NCI-H146 treated with DMSO at 0.1 percent for 48 hours (cell line): ENCODE results near the gene MME.

Source experiments
- DNase-seq: peaks from one replicate; lab custom pipeline; 2025; ENCODE audit not compliant: unreplicated experiment; lab: John Stamatoyannopoulos, UW

Gene MME

DNA sequence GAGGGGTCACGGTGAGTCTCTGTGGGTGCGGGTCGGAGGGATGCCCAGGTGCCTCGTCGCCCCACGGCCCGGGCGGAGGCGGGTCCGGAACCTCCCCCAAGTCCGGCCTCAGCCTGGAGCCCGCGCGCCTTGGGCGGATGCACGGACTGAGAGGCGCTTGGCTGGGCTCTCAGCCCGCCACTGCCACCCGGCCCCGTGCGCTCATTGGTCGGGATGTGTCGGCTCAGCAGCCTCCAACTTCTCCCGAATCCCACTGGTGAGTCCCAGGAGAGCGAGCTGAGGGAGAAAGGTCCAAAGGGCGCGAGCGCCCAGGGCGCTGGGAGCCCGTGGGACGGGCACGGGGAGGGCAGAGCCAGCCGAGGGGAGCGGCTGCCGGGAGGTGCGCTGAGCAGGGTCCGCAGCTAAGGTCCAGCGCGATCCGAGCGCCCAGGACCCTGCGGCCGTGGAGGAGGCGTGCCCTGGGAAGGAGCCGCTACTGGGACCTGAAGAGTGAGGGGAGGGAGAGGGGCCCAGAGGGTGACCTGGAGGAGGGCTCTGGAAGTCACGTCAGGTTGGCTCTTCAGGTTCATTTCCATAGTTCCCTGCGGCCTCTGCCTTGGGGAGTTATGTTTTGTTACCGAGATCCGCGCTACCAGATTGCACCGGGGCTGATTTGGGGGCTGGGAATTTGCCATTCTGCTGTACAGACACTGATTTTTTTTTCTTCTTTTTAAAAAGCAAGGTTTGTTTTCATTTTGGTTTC, at the start of gene MME:
Gene MME (plus strand): TSS at position 574 of the 742 bp plus-strand sequence. CDS start 3,849 bp downstream, outside the sequence.
- DNase-seq: peak; percentile 6

DNA sequence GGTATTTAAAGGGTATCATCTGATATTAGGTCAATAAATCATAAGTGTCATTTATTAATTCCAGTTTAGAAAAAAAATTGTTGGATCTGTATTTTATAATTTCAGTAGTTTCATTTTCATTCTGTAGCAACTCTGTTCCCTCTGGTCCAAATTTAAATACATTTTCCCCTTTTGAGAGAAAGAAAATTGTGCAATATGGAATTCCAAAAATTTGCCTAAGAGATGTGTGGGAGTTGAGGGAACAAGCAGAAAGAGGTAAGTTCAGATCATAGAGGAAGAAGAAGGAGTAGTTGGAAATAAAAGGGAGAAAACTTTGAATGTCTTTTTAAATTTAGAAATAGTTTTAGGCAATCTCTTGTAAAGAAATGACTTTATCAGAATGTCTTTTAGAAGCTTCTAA, 48.9 kb upstream of the MME start:
- DNase-seq: no peak

DNA sequence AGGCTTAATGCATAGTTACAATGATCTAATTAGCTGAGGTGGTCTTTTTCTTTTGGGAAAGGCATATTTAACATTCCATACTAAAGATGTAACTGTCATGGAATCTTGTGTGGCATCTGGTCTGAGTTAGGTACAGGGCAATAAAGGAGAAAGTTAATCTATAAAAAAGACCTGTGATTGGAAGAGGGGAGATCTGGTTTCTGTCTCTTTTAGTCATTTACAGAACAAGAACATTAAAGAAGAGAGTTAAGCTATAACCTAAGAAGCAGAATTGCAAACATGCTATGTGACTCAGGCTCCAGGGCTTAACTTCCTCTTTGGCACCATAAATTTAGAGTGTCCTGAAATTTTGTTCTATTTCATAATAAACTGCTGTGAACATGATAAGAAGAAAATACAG, 47.2 kb upstream of the MME start:
- no peak for DNase-seq

DNA sequence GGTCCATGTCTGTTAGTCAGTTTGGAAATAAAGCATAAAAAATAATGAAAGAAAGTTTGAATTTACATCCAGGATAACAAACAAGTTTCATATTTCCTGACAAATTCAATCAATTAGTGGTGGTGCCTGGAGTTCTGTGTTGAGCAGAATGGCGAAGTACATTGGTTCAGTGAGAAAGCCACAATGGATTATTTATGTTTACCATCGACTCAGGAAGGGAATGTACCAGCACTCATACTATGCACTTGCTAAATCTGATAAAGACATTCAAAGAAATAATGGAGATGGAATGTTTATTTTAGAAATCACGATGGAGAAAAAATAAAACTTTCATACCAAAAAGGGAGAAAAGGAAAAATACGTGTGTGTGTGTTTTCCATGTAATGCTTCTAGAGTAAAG, 45.3 kb upstream of the MME start:
- no peak for DNase-seq

DNA sequence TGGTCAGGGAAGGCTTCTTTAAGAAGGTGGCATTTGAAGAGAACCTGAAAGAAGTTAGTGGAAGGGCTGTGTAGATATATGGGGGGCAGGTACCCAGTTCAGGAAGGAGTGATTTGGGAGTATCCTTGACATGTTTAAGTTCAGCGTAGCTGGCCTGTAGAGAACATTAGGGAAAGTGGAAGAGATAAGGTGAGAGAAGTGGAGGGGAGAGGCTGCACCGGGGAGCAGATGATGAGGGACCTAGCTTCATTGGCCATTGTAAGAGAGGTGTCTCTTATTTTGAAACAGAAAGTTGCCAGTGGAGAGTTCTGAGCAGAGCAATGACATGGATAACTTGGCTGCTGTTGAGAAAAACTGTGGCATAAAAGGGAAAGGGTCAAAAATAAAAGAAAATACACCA, 44.6 kb upstream of the MME start:
- DNase-seq: no peak

DNA sequence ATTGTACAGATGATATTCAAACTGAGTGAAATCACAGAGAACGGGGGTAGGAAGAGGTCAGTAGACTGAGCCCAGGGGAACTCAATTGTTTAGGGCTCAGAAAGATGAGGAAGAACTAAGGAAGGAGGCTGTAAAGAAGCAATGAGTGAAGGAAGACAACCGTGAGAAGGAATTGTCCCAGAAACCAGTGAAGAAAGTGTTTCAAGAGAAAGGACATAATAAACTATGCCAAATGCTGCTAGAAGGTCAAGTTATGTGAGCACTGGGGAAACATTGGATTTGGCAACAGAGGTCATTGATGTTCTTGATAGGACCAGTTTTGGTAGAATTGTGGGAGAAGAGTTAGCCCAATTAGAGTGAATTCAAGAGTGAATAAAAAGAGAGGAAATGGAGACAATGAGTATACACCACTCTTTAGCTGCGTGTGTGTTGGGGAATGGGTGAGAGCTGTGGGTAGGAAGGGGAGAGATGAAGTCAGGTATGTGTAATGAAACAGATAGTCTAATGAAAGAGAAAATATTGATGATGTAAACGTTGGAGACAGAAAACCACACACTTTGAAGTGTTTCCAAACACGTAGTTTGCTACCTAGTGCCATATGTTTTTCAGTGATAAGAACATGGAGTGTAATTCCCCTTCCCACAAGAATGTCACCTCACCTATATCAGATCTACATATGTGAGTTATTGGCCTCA, 42.5 kb upstream of the MME start:
- no peak for DNase-seq

DNA sequence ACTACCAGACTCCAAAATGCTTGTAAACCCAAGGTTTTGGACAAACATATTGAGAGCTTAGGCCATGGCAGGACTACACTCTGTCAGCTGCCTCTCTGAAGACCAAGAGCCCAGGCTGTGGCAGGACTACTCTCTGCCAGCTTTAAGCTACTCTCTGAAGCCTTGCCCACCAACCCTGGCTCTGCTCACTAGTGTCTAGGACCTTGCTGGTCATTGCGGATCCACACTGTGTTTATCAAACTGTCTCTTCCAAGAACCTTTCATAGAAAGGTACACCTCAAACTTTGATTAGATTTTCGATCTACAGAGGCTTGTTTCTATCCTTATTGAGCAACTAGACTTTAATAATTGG, 41.9 kb upstream of the MME start:
- no peak for DNase-seq

DNA sequence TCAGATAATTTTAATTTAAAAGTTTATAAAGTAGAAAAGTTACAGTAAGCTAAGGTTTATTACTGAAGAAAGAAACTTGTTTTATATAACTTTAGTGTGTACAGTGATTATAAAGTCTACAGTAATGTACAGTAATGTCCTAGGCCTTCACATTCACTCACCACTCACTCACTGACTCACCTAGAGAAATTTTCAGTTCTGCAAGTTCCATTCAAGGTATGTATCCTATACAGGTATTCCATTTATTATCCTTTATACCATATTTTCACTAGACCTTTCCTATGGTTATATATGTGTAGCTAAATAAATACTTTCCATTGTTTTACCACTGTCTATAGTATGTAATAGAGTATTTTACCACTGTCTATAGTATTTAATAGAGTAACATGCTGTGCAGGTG, 33.2 kb upstream of the MME start:
- no peak for DNase-seq

DNA sequence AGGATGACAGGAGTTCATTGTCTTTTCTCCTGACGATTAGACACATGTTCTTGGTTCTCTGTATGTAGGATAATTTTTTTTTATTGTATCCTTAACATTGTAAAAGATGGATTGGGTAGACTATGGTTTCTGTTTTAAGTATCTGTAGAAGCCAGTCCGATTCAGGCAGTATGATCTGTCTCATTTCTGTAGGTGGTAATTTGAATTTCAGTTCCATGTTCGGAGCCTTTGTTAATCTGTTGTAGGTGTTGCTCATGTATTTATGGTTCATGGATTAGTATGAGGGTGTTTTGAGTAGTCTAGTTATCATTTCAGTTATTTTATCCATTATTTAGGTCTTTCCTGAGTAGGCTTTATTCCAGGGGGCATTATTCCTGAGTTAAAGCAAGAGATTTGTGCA, 32.4 kb upstream of the MME start:
- no peak for DNase-seq

DNA sequence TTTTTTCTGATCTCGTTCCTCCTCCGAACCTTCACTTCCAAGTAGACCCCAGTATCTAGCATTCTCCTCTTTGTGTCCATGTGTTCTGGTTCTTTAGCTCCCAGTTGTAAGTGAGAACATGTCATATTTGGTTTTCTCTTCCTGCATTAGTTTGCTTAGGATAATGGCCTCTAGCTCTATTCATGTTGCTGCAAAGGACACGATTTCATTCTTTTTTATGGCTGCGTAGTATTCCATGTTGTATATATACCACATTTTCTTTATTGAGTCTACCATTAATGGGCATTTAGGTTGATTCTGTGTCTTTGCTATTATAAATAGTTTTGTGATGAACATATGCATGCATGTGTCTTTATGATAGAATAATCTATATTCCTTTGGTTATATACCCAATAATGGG, 30.2 kb upstream of the MME start:
- DNase-seq: no peak

DNA sequence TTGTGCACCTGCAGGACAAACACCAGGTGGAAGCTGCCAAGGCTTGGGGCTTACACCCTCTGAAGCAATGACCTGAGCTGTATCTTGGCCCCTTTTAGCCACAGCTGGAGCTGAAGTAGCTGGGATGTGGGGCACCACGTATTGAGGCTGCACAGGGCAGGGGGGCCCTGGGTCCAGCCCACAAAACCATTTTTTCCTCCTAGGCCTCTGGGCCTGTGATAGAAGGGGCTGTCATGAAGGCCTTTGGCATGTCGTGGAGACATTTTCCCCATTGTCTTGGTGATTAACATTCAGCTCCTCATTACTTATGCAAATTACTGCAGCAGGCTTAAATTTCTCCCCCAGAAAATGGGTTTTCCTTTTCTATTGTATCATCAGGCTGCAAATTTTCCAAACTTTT, 27.6 kb upstream of the MME start:
- no peak for DNase-seq

DNA sequence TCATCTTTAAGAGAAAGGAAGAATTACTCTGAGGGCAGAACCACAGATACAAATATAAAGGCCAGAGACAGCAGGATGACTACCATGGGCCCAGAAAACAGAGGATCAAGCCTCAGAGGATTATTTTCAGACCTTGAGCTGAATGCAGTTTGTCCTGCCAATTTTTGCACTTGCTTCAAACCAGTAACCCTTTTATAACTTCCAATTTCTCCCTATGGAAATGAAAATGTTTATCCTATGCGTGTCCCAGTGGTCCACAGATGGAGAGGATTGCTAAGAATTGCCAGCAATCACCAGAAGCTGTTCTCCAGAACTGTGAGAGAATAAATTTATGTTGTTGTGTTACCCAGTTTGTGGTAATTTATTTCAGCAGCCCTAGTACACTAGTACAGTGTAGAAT, 26.4 kb upstream of the MME start:
- DNase-seq: no peak

DNA sequence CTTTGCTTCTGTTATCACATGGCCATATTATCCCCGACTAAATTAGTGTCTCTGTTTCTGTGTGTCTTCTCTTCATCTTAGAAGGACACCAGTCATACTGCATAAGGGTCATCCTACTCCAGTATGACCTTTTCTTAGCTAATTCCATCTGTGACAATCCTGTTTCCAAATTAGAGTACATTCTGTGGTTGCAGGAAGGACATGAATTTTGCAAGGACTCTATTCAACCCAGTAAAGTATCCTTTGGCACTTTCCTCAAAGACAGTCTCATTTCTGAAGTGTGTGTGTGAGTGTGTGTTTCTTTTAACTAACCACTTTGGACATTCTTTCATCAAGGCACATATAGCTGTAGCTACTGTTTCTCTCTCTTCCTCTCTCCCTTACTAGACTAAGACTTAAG, 15.2 kb upstream of the MME start:
- no peak for DNase-seq

DNA sequence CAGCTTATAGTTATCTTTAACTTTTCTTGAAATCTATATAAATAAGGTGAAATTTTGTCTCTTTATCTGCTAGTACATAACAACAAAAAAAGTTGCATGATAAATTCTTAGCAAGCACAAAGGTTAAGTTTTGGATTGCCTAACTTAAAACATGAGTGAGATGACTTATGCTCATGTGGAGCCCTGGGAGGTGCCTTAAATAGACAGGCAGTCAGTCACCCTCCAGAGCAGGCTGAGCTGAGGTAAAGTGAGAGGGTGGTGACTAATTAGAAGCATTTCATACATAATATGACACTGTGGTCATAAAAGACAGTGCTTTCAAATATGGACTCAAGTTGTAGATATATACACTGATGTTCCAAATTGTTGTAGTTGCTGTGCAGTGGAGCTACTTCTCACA, 14.6 kb upstream of the MME start:
- no peak for DNase-seq

DNA sequence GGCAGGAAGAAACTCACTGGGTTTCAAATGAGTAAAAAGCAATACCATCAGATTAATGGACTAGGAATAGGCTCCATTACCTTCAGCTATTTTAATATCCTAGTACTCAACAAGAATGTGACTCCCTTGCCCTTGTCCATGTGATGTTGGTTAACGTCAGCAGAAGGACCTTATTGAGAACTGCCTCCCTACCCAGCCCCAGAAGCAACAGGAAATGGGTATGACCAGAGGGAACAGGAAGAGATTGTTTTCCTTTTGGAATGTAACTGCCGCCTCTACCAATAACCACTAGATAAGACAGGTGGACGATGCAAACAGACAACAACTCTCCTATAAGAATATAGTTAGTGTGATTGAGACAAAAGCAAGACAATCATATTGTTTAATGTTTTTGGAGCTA, 10.4 kb upstream of the MME start:
- no peak for DNase-seq

DNA sequence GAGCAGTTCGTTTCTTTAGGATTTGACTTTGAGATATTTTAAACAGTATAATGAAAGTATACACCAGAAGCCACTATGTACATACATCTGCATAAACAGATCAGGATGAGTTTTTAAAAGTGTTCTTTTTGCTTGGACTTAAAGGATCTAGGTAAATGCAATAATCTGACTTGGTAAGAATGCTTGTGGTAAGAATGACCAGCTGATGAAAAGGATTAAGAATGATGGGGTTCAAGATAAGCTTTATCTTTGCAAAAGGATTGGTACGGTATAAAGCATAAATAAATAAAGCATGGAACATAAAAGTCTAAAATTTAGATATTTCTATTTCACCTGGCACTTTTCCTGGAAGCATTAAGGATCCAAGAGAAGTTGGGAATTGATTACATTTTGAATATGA, 9.8 kb upstream of the MME start:
- no peak for DNase-seq

DNA sequence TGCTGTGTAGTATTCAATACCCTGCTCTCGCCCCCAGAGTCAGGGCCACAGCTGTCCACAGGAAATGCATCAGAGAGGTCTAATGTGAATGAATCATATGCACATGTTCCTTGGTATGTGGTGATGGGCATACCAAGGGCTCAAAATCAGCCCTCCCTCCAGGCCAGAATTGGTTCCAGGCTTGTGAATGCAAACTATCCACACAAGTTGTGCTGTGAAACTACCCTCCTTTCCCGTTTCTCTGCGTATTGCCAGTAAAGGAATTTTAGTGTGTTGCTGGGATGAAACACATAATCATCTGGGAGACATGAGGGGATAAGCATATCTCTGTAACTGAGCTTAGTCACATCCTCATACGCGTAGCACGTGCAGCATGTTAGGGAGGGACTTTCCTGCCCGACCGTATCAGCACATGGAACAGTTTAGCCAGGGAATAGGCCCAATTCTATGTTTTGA, 9.2 kb upstream of the MME start:
- DNase-seq: no peak

DNA sequence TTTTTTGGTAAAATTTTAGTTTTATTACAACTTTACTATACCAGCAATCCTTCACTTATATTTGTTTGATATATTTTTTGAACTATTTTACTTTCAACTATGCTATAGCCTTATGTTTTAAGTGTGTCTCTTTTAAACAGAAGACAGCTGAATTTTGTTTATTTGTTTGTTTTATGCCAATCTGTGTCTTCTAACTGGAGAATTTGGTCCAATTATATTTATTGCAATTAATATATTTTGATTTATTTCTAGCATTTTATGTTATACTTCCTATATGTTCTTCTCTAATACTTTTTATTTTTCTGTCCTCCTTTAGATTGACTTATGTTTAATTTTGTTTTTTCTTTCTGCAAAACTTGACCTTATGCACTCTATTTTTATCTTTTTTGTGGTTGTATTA, 4.9 kb upstream of the MME start:
- no peak for DNase-seq

DNA sequence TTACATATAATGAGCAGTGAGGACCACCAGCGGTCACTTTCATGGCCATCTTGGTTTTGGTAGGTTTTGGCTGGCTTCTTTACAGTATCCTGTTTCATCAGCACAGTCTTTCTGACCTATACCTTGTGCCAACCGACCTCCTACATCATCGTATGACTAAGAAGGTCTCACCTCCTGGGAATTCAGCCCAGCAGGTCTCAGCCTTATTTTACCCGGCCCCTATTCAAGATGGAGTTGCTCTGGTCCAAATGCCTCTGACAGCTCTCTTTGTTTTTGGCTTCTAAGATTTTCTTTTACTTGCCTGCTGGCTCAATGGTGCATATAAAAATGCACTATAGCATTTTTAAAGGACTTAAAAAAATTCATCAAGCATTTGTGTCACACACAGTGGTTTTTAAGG, 3.2 kb upstream of the MME start:
- no peak for DNase-seq

DNA sequence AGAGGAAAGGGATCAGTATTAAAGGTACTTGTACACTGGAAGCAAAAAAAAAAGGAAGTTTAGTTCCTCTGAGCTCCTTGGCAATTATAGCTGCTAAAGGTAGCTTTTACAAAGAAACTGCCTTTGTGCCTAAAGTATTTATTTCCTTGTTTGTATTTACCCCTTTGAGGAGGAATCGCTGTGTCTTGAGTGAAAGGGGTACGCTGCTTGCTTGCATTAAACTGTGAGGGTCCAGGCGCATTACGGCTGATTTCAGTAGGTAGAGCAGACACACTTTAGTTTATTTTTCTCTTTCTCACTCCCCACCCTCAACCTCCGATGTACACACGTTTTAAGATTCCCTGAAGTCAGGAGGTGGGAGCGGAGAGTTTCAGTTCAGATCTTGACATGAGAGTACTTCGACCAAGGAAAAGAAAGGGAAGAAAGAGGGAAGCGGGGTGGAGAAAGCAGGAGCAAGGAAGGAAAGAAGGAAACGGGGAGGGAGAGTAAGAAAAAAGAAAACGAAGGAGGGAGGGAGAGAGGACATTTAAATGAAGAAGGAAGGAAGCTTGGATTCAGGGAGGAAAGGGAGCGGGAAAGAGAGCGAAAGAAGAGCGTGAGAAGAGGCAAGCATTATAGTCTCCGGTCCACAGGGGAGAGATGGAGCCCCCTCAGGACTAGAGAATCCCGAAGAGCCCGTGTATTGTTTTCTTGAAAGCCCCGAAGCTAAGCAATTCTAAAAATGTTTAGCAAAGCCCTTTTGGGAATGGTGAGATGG, 1.2 kb upstream of the MME start:
- DNase-seq: no peak

DNA sequence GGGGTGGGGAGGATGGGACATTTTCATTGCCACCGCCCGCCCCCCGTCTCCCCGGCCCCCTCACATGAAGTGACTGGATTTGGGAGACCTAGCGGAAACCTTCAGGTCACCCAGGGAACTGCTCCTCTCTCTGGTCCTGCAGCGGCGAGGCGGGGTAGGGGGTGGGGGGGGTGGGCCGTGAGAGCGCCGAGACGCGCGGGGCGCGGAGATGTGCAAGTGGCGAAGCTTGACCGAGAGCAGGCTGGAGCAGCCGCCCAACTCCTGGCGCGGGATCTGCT, 712 bp upstream of the MME start:
- DNase-seq: no peak

DNA sequence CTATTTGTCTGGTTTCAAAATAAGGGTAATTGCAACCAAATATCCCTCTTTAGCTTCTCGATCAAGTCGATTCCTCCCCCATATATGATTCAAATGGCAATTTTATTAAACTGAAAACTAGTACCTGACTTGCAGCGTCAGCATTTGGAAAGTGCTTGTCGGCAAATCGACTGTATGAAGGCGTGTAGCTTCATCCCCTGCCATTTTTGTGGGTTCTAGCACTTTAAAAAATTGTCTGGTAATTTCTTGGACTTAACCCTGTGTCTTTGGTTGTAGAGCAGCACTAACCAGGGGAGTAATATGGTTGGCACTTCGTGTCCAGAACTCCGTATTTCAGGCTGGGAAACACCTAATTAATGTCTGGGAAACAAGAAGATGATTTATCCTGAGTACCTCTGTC, 573 bp downstream of the MME start:
- no peak for DNase-seq
